ENCODE measurements around the gene CAP2.
A peak's percentile ranks its signal among the peaks of the same experiment; 100 is the strongest.
"Not testable (repeated sequence)": the region's sequence is repeated elsewhere in the genome, so short reads cannot be mapped to it uniquely, and the experiment has no call there.

Gene CAP2

GRCh38 chr6:17580518-17581048 is 187.2 kb downstream of the CAP2 start:
- no peaks in the 10 kb centered on the region for H3K36me3 ChIP-seq (replicated peaks in 1 of 2; ENCODE audit: control insufficient read depth in 2 of 2, insufficient read depth in 2 of 2, low read length in 2 of 2)
- H3K4ac ChIP-seq (ENCODE audit: low read length): no peak overlapping the region
- no peak overlapping the region for H3K4me2 ChIP-seq (ENCODE audit: insufficient read depth, low read length, poor library complexity, severe bottlenecking)
- no peak overlapping the region for H4K91ac ChIP-seq (ENCODE audit: low read depth, low read length, poor library complexity)
- peak overlapping the region; percentile 11 for H2AFZ ChIP-seq (ENCODE audit: low read length)
- H2BK120ac ChIP-seq (ENCODE audit: low read depth, low read length): no peak overlapping the region
- no peak overlapping the region for H2BK12ac ChIP-seq (ENCODE audit: low read length)
- H3K9me3 ChIP-seq (replicated peaks in 1 of 2; ENCODE audit: control insufficient read depth in 2 of 2, insufficient read depth in 1 of 2, low read depth in 1 of 2, low read length in 2 of 2): peaks cover 4 to 7% of the 10 kb centered on the region in 2 donors
- no peak overlapping the region for H2AK5ac ChIP-seq (ENCODE audit: low read depth, low read length)
- no peak overlapping the region for H3K23ac ChIP-seq (ENCODE audit: low read depth, low read length, poor library complexity)
- H3K14ac ChIP-seq (ENCODE audit: low read length): peak overlapping the region; percentile 56
- H2BK5ac ChIP-seq (ENCODE audit: low read length): no peak overlapping the region
- peaks cover 0 to 2% of the 10 kb centered on the region in 2 donors for H3K4me1 ChIP-seq (ENCODE audit: control insufficient read depth in 2 of 2, insufficient read depth in 1 of 2, low read depth in 1 of 2, low read length in 2 of 2)
- no peaks in the 10 kb centered on the region for H3K79me1 ChIP-seq (ENCODE audit: low read depth, low read length)
- no peak overlapping the region for H4K8ac ChIP-seq (ENCODE audit: low read depth, low read length)
- no peak for DNase-seq (ENCODE audit: low spot score)
- no peak overlapping the region for H2BK15ac ChIP-seq (ENCODE audit: low read length)
- H3K18ac ChIP-seq (ENCODE audit: low read length): no peak overlapping the region
- peak overlapping the region in 1 of 2 donors; percentile 30 for H3K4me3 ChIP-seq (ENCODE audit: low read length in 2 of 2)
- no peak overlapping the region for H3K9ac ChIP-seq (ENCODE audit: low read depth, low read length, poor library complexity)
- no peaks in the 10 kb centered on the region for H3K27me3 ChIP-seq (ENCODE audit: control insufficient read depth in 3 of 3, insufficient read depth in 3 of 3, low read depth in 1 of 3, low read length in 3 of 3)
- no CpG with 5 or more reads among the region's 53 CpGs for WGBS, 2 donors (ENCODE audit: extremely low coverage in 2 of 2, insufficient read length in 2 of 2, insufficient replicate concordance in 1 of 2)
- no peak overlapping the region for H3K27ac ChIP-seq (replicated peaks; ENCODE audit: low read length)

GRCh38 chr6:17581282-17581681 is 187.9 kb downstream of the CAP2 start:
- H3K23ac ChIP-seq (ENCODE audit: low read depth, low read length, poor library complexity); H2BK120ac ChIP-seq (ENCODE audit: low read depth, low read length); H2BK15ac ChIP-seq (ENCODE audit: low read length); DNase-seq (ENCODE audit: low spot score); H3K79me1 ChIP-seq (ENCODE audit: low read depth, low read length); H4K8ac ChIP-seq (ENCODE audit: low read depth, low read length); H3K9me3 ChIP-seq (replicated peaks in 1 of 2; ENCODE audit: control insufficient read depth in 2 of 2, insufficient read depth in 1 of 2, low read depth in 1 of 2, low read length in 2 of 2); H3K9ac ChIP-seq (ENCODE audit: low read depth, low read length, poor library complexity); H3K4me3 ChIP-seq (ENCODE audit: low read length in 2 of 2); H3K4me2 ChIP-seq (ENCODE audit: insufficient read depth, low read length, poor library complexity, severe bottlenecking); H4K91ac ChIP-seq (ENCODE audit: low read depth, low read length, poor library complexity); H3K18ac ChIP-seq (ENCODE audit: low read length); H3K4ac ChIP-seq (ENCODE audit: low read length); H2AK5ac ChIP-seq (ENCODE audit: low read depth, low read length); H3K27ac ChIP-seq (replicated peaks; ENCODE audit: low read length); H3K27me3 ChIP-seq (ENCODE audit: control insufficient read depth in 3 of 3, insufficient read depth in 3 of 3, low read depth in 1 of 3, low read length in 3 of 3); H2BK12ac ChIP-seq (ENCODE audit: low read length); H3K14ac ChIP-seq (ENCODE audit: low read length); H2BK5ac ChIP-seq (ENCODE audit: low read length); H3K36me3 ChIP-seq (replicated peaks in 1 of 2; ENCODE audit: control insufficient read depth in 2 of 2, insufficient read depth in 2 of 2, low read length in 2 of 2); H3K4me1 ChIP-seq (ENCODE audit: control insufficient read depth in 2 of 2, insufficient read depth in 1 of 2, low read depth in 1 of 2, low read length in 2 of 2); H2AFZ ChIP-seq (ENCODE audit: low read length): not testable (repeated sequence)
- no CpG with 5 or more reads among the region's 7 CpGs for WGBS, 2 donors (ENCODE audit: extremely low coverage in 2 of 2, insufficient read length in 2 of 2, insufficient replicate concordance in 1 of 2)

- Histone ChIP-seq H2BK5ac (ENCODE audit: low read length) (no peak overlapping the region), H3K18ac (ENCODE audit: low read length) (no peak overlapping the region), H3K23ac (ENCODE audit: low read depth, low read length, poor library complexity) (no peak overlapping the region), H3K14ac (ENCODE audit: low read length) (no peak overlapping the region), H2AFZ (ENCODE audit: low read length) (peak overlapping the region; percentile 60), H3K4ac (ENCODE audit: low read length) (no peak overlapping the region), H3K4me2 (ENCODE audit: insufficient read depth, low read length, poor library complexity, severe bottlenecking) (no peak overlapping the region), H2AK5ac (ENCODE audit: low read depth, low read length) (no peak overlapping the region), H2BK12ac (ENCODE audit: low read length) (no peak overlapping the region), H4K8ac (ENCODE audit: low read depth, low read length) (no peak overlapping the region), H2BK15ac (ENCODE audit: low read length) (no peak overlapping the region), H2BK120ac (ENCODE audit: low read depth, low read length) (no peak overlapping the region), H3K4me3 (ENCODE audit: low read length in 2 of 2) (no peak overlapping the region), H3K27me3 (ENCODE audit: control insufficient read depth in 3 of 3, insufficient read depth in 3 of 3, low read depth in 1 of 3, low read length in 3 of 3) (no peaks in the 10 kb centered on the region), H3K79me1 (ENCODE audit: low read depth, low read length) (no peaks in the 10 kb centered on the region), H3K9me3 (replicated peaks in 1 of 2; ENCODE audit: control insufficient read depth in 2 of 2, insufficient read depth in 1 of 2, low read depth in 1 of 2, low read length in 2 of 2) (no peaks in the 10 kb centered on the region), H4K91ac (ENCODE audit: low read depth, low read length, poor library complexity) (no peak overlapping the region), H3K9ac (ENCODE audit: low read depth, low read length, poor library complexity) (no peak overlapping the region), H3K4me1 (ENCODE audit: control insufficient read depth in 2 of 2, insufficient read depth in 1 of 2, low read depth in 1 of 2, low read length in 2 of 2) (peaks cover 0 to 2% of the 10 kb centered on the region in 2 donors), H3K36me3 (replicated peaks in 1 of 2; ENCODE audit: control insufficient read depth in 2 of 2, insufficient read depth in 2 of 2, low read length in 2 of 2) (no peaks in the 10 kb centered on the region), H3K27ac (replicated peaks; ENCODE audit: low read length) (no peak overlapping the region)
- WGBS, 2 donors (ENCODE audit: extremely low coverage in 2 of 2, insufficient read length in 2 of 2, insufficient replicate concordance in 1 of 2): no CpG with 5 or more reads among the region's 5 CpGs
- DNase-seq (ENCODE audit: low spot score): no peak
Observed at GRCh38 chr6:17583811-17584210, 190.4 kb downstream of the CAP2 start.

- Histone ChIP-seq H3K23ac (ENCODE audit: low read depth, low read length, poor library complexity) (no peak overlapping the region), H3K9me3 (replicated peaks in 1 of 2; ENCODE audit: control insufficient read depth in 2 of 2, insufficient read depth in 1 of 2, low read depth in 1 of 2, low read length in 2 of 2) (no peaks in the 10 kb centered on the region), H3K4me1 (ENCODE audit: control insufficient read depth in 2 of 2, insufficient read depth in 1 of 2, low read depth in 1 of 2, low read length in 2 of 2) (peaks cover 0 to 3% of the 10 kb centered on the region in 2 donors), H3K27me3 (ENCODE audit: control insufficient read depth in 3 of 3, insufficient read depth in 3 of 3, low read depth in 1 of 3, low read length in 3 of 3) (no peaks in the 10 kb centered on the region), H2BK5ac (ENCODE audit: low read length) (no peak overlapping the region), H3K79me1 (ENCODE audit: low read depth, low read length) (no peaks in the 10 kb centered on the region), H2AK5ac (ENCODE audit: low read depth, low read length) (no peak overlapping the region), H2BK120ac (ENCODE audit: low read depth, low read length) (no peak overlapping the region), H3K18ac (ENCODE audit: low read length) (no peak overlapping the region), H2BK15ac (ENCODE audit: low read length) (no peak overlapping the region), H3K9ac (ENCODE audit: low read depth, low read length, poor library complexity) (no peak overlapping the region), H3K36me3 (replicated peaks in 1 of 2; ENCODE audit: control insufficient read depth in 2 of 2, insufficient read depth in 2 of 2, low read length in 2 of 2) (no peaks in the 10 kb centered on the region), H4K8ac (ENCODE audit: low read depth, low read length) (no peak overlapping the region), H3K4me3 (ENCODE audit: low read length in 2 of 2) (no peak overlapping the region), H4K91ac (ENCODE audit: low read depth, low read length, poor library complexity) (no peak overlapping the region), H2BK12ac (ENCODE audit: low read length) (no peak overlapping the region), H3K4ac (ENCODE audit: low read length) (no peak overlapping the region), H3K27ac (replicated peaks; ENCODE audit: low read length) (no peak overlapping the region), H2AFZ (ENCODE audit: low read length) (peak overlapping the region; percentile 60), H3K14ac (ENCODE audit: low read length) (no peak overlapping the region), H3K4me2 (ENCODE audit: insufficient read depth, low read length, poor library complexity, severe bottlenecking) (no peak overlapping the region)
- no CpG with 5 or more reads among the region's 7 CpGs for WGBS, 2 donors (ENCODE audit: extremely low coverage in 2 of 2, insufficient read length in 2 of 2, insufficient replicate concordance in 1 of 2)
- peak; percentile 49 for DNase-seq (ENCODE audit: low spot score)
Observed at GRCh38 chr6:17584241-17584803, 190.9 kb downstream of the CAP2 start.
